A673 (cell line): ENCODE data around the gene SMARCAL1. TPM values are rescaled to one million over a fixed set of nuclear protein-coding genes. Genes with fewer than 3 reads are reported as not detected.

Source experiments
- BruUV-seq: library from RNA; stranded (reverse); fragments of 400-500 nt; replicated peaks from 2 replicates; lab custom pipeline; 2021; lab: Mats Ljungman, UMichigan
- CTCF ChIA-PET: fragments of 300-600 bp; sonication (Branson Sonifier 250); formaldehyde crosslinking; loops from one replicate; lab custom pipeline; 2022; ENCODE audit warnings: antibody characterized with exemption; lab: Charles Lee
- POLR2A ChIA-PET: fragments of 300-600 bp; sonication (Branson Sonifier 250); formaldehyde crosslinking; loops from one replicate; lab custom pipeline; 2022; ENCODE audit warnings: antibody characterized with exemption; ENCODE audit not compliant: low non-redundant PET; lab: Charles Lee
- DNase-seq: peaks from one replicate; pipeline ENCODE4 v3.0.0-alpha.2; 2015; ENCODE audit warnings: low spot score
- H3K27ac ChIP-seq: fragments of 200-600 bp; sonication (generic); 2 replicates; pipeline ENCODE4 v1.5.1; 2016; ENCODE audit warnings: mixed run types, low read depth, mild to moderate bottlenecking, mixed read lengths, antibody characterized with exemption, low read length; ENCODE audit not compliant: poor library complexity, severe bottlenecking
- H3K27me3 ChIP-seq: fragments of 200-600 bp; sonication (generic); replicated peaks from 2 replicates; pipeline ENCODE4 v1.6.1; 2017; ENCODE audit warnings: mixed run types, low read depth, mild to moderate bottlenecking, mixed read lengths, antibody characterized with exemption, low read length; ENCODE audit not compliant: insufficient read depth, poor library complexity
- H3K36me3 ChIP-seq: fragments of 200-600 bp; sonication (generic); 2 replicates; pipeline ENCODE4 v1.6.1; 2016; ENCODE audit warnings: mixed run types, mild to moderate bottlenecking, mixed read lengths, antibody characterized with exemption, low read length; ENCODE audit not compliant: insufficient read depth, poor library complexity, severe bottlenecking
- H3K4me1 ChIP-seq: fragments of 200-600 bp; sonication (generic); 2 replicates; pipeline ENCODE4 v1.6.1; 2017; ENCODE audit warnings: mixed run types, mild to moderate bottlenecking, mixed read lengths, antibody characterized with exemption, low read length; ENCODE audit not compliant: insufficient read depth, poor library complexity, severe bottlenecking
- H3K4me3 ChIP-seq: fragments of 200-600 bp; sonication (generic); 2 replicates; pipeline ENCODE4 v1.5.1; 2016; ENCODE audit warnings: low read depth, mixed run types, mild to moderate bottlenecking, mixed read lengths, low read length; ENCODE audit not compliant: poor library complexity, severe bottlenecking
- H3K9me3 ChIP-seq: fragments of 200-600 bp; sonication (generic); 2 replicates; pipeline ENCODE4 v1.6.1; 2016; ENCODE audit warnings: mixed run types, low read depth, mild to moderate bottlenecking, mixed read lengths, antibody characterized with exemption, low read length; ENCODE audit not compliant: poor library complexity, severe bottlenecking
- CTCF ChIP-seq: fragments of 300-800, 200-600 bp; sonication (generic); conservative IDR thresholded peaks from 2 replicates; pipeline ENCODE4 v1.5.1; 2017; ENCODE audit warnings: low read depth, mild to moderate bottlenecking, antibody characterized with exemption, low read length, moderate library complexity, mixed read lengths
- EZH2 ChIP-seq: fragments of 200-600 bp; sonication (generic); IDR thresholded peaks from 2 replicates; pipeline ENCODE4 v1.6.1; 2017; ENCODE audit warnings: borderline replicate concordance, low read depth, mild to moderate bottlenecking, mixed read lengths, antibody characterized with exemption, low read length; ENCODE audit not compliant: poor library complexity, severe bottlenecking
- intact Hi-C: fragments of 100-400 bp; cut with micrococcal nuclease; formaldehyde crosslinking; loops from one replicate; pipeline ENCODE4 v1.10.0; 2022; ENCODE audit not compliant: unreplicated experiment
- total RNA-seq: library from RNA; stranded (reverse); gene quantifications from 2 replicates; pipeline ENCODE4 v1.2.3, GENCODE V29; 2021

Gene SMARCAL1
- total RNA-seq, 1 experiment from 2014 or later: 20.7 TPM

GRCh38 chr2:216402751-216403150, 9.5 kb upstream of the SMARCAL1 start:
- H3K9me3 ChIP-seq: no peaks in the 10 kb centered on the region
- TF ChIP-seq CTCF (no peak), EZH2 (no peak)
- H3K27ac ChIP-seq: no peak overlapping the region
- H3K4me3 ChIP-seq: no peak overlapping the region
- H3K4me1 ChIP-seq: no peaks in the 10 kb centered on the region
- intact Hi-C loops: loop anchor here (10.0 kb wide), 1 partner anchor 248 kb away; no protein-coding TSS in a partner anchor
- no peak for DNase-seq
- no TSS peak for BruUV-seq
- H3K27me3 ChIP-seq: no peaks in the 10 kb centered on the region
- no peaks in the 10 kb centered on the region for H3K36me3 ChIP-seq
- CTCF ChIA-PET: interaction anchor here (1.5 kb wide), 1 partner anchor 13 kb away, joined by 4 read pairs; no protein-coding TSS in a partner anchor
- POLR2A ChIA-PET: no interaction called here

DNA sequence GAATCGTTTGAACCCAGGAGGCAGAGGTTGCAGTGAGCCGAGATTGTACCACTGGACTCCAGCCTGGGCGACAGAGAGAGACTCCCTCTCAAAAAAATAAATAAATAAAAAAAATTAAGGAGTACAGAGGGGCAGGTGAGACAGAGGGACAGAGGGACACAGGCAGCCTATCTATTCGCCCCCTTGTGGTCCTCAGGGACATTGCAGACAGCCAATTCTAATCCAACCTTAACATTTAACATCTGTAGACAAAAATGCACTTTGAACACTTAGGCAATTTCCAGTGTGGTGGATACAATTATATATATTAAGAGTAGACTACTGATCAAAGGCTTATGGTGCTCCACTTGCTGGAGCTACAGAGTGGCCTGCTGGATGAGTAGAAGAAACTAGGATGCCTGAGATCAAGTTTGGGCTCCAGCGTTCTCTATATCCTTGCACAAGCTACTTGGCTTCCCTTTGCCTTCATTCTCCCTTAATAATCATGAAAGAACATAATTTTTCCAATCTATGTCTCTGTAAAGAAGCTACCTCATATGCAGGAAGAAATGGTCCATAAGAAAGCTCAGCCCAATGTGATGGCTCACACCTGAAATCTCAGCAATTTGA, 8.2 kb upstream of the SMARCAL1 start:
- H3K36me3 ChIP-seq: no peaks in the 10 kb centered on the region
- no peaks in the 10 kb centered on the region for H3K9me3 ChIP-seq
- intact Hi-C loops: loop anchor here (10.0 kb wide), 1 partner anchor 249 kb away; no protein-coding TSS in a partner anchor
- DNase-seq: peak; percentile 54
- ChIA-PET POLR2A (no interaction called here), CTCF (interaction anchor here (0.6 to 1.5 kb wide), 5 partner anchors 14 to 1102 kb away, joined by 3 to 5 read pairs (median 4); no protein-coding TSS in a partner anchor)
- no peak overlapping the region for H3K27ac ChIP-seq
- H3K4me3 ChIP-seq: no peak overlapping the region
- no peaks in the 10 kb centered on the region for H3K4me1 ChIP-seq
- no TSS peak for BruUV-seq
- peak; percentile 83 for TF ChIP-seq CTCF
- no peak for TF ChIP-seq EZH2
- H3K27me3 ChIP-seq: no peaks in the 10 kb centered on the region

DNA sequence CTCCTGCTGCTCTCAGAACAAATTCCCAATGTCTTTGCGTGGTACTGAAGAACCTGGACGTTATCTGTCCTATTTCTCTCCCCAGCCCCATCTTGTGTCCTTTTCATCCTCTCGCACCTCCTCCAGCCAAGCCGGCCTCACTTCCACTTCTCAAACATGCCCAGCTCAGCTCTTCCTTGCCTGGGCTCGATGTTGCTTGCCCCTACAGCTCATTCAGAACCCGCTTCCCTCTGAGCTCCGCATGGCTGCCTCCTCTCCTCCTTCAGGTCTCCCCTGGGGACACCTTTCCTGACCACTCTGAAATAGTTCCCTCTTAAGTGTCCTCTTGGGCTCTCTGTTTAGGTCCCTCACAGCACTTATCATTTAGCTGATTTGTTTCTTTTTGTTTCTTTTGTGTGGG, 6.7 kb upstream of the SMARCAL1 start:
- Histone ChIP-seq H3K27me3 (no peaks in the 10 kb centered on the region), H3K36me3 (no peaks in the 10 kb centered on the region), H3K4me3 (no peak overlapping the region), H3K9me3 (no peaks in the 10 kb centered on the region), H3K4me1 (no peaks in the 10 kb centered on the region), H3K27ac (no peak overlapping the region)
- TF ChIP-seq CTCF (no peak), EZH2 (no peak)
- no TSS peak for BruUV-seq
- CTCF ChIA-PET: interaction anchor here (0.6 kb wide), 1 partner anchor 21 kb away, joined by 3 read pairs; no protein-coding TSS in a partner anchor
- intact Hi-C loops: loop anchor here (5.0 to 10.0 kb wide), 3 partner anchors 78 to 262 kb away; no protein-coding TSS in a partner anchor
- no peak for DNase-seq
- POLR2A ChIA-PET: no interaction called here
